Tibial nerve (tissue), 4 donors: Measurements from ENCODE around the gene PELI2. TPM values are rescaled to one million over a fixed set of nuclear protein-coding genes. Genes with fewer than 3 reads are reported as not detected.

Experiments
- DNase-seq, 2 donors: peaks; one replicate each; pipeline ENCODE4 v3.0.0-alpha.2; 2019; ENCODE audit warnings: low spot score in 2 of 2
- H3K27ac ChIP-seq, 4 donors: fragments of 200-600 bp; sonication (generic) in 3 of 4; one replicate each; pipeline ENCODE4 v1.5.1; 2017 to 2019; ENCODE audit warnings: mild to moderate bottlenecking in 1 of 4
- H3K27me3 ChIP-seq, 2 donors: fragments of 200-600 bp; sonication (generic) in 1 of 2; one replicate each; pipeline versions ENCODE4 v1.5.1 to v1.6.0; 2017 to 2019
- H3K36me3 ChIP-seq, 3 donors: fragments of 200-600 bp; sonication (generic); one replicate each; pipeline ENCODE4 v1.5.1; 2018 to 2019
- H3K4me1 ChIP-seq, 4 donors: fragments of 200-600 bp; sonication (generic) in 3 of 4; one replicate each; pipeline ENCODE4 v1.5.1; 2017 to 2019
- H3K4me3 ChIP-seq, 4 donors: fragments of 200-600 bp; sonication (generic) in 3 of 4; one replicate each; pipeline ENCODE4 v1.5.1; 2017 to 2019; ENCODE audit warnings: mild to moderate bottlenecking in 1 of 4, moderate library complexity in 1 of 4
- H3K9me3 ChIP-seq, 4 donors: fragments of 200-600 bp; sonication (generic) in 3 of 4; one replicate each; pipeline ENCODE4 v1.5.1; 2017 to 2019
- CTCF ChIP-seq, 5 experiments: fragments of 200-600 bp in 3 of 5; fragments of 450-650 bp in 2 of 5; sonication (generic) in 3 of 5; IDR thresholded peaks; one replicate each; pipeline ENCODE4 v1.5.1; 2016 to 2019; ENCODE audit warnings: antibody characterized with exemption in 5 of 5, mild to moderate bottlenecking in 3 of 5, moderate library complexity in 2 of 5
- EP300 ChIP-seq, 2 donors: sonication (generic); formaldehyde crosslinking; IDR thresholded peaks; one replicate each; pipeline ENCODE4 v1.6.1; 2017; ENCODE audit warnings: antibody characterized with exemption in 2 of 2, mild to moderate bottlenecking in 1 of 2
- POLR2A ChIP-seq, 2 donors: fragments of 450-650 bp; IDR thresholded peaks; one replicate each; pipeline ENCODE4 v1.6.1; 2017; ENCODE audit warnings: antibody characterized with exemption in 2 of 2, mild to moderate bottlenecking in 2 of 2, moderate library complexity in 2 of 2
- WGBS, 2 donors: methylation state at CpG; one replicate each; pipeline ENCODE4 v1.1.5; 2018; 5-methylcytosine and 5-hydroxymethylcytosine counted together
- total RNA-seq, 4 donors: library from RNA; depleted of rRNA; stranded (reverse); fragments of >200 nt; gene quantifications; one replicate each; pipeline ENCODE4 v1.1.0, GENCODE V29; 2016

The PELI2 gene
- total RNA-seq, 4 donors from 2014 or later, result 20.1 to 42.3 (median 35.1) TPM

GRCh38 chr14:56150645-56151345 is 32.6 kb downstream of the PELI2 start:
- no peaks in the 10 kb centered on the region for H3K27me3 ChIP-seq
- DNase-seq, result no peak
- WGBS, 2 donors, result 75 to 85% methylated on average over 6 of the region's 6 CpGs
- H3K27ac ChIP-seq, result no peak overlapping the region
- H3K9me3 ChIP-seq, result no peaks in the 10 kb centered on the region
- TF ChIP-seq CTCF (IDR thresholded peaks at IDR 0.05) (no peak), POLR2A (IDR thresholded peaks at IDR 0.05) (no peak), EP300 (IDR thresholded peaks at IDR 0.05) (no peak)
- no peaks in the 10 kb centered on the region for H3K36me3 ChIP-seq
- H3K4me1 ChIP-seq, result peaks cover 0 to 32% (median 5%) of the 10 kb centered on the region in 4 donors
- H3K4me3 ChIP-seq, result no peak overlapping the region

DNA sequence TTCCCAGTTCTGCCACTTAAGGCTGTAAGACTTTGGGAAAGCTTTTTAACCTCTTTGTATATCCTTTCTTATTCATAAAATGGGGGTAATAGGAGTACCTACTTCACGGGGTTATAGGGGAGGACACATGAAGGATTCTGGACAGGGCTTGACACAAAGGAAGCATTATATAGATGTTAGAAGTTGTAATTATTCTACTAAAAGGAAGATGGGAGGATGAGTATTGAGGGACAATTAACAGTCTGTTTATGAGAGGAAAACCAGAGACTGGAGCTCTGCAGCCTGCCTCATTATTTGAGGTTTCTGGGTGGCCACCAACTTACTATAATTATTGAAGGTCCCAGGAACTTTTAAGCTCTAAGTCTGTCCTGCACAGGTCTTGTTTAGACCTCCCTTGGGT is 34.0 kb downstream of the PELI2 start:
- Histone ChIP-seq H3K4me1 (peaks cover 0 to 36% (median 5%) of the 10 kb centered on the region in 4 donors), H3K27me3 (no peaks in the 10 kb centered on the region), H3K4me3 (no peak overlapping the region), H3K9me3 (no peaks in the 10 kb centered on the region), H3K27ac (no peak overlapping the region), H3K36me3 (no peaks in the 10 kb centered on the region)
- no peak for DNase-seq
- WGBS, 2 donors, result 55 to 80% methylated on average over 1 of the region's 1 CpG
- TF ChIP-seq CTCF (IDR thresholded peaks at IDR 0.05) (no peak), POLR2A (IDR thresholded peaks at IDR 0.05) (no peak), EP300 (IDR thresholded peaks at IDR 0.05) (no peak)

GRCh38 chr14:56153267-56153666 is 35.1 kb downstream of the PELI2 start:
- TF ChIP-seq EP300 (IDR thresholded peaks at IDR 0.05) (no peak), CTCF (IDR thresholded peaks at IDR 0.05) (no peak), POLR2A (IDR thresholded peaks at IDR 0.05) (no peak)
- no peaks in the 10 kb centered on the region for H3K9me3 ChIP-seq
- no peak overlapping the region for H3K4me3 ChIP-seq
- 86 to 87% methylated on average over 2 of the region's 2 CpGs for whole genome bisulfite sequencing, 2 donors
- DNase-seq, result no peak
- H3K4me1 ChIP-seq, result peaks cover 0 to 30% (median 3%) of the 10 kb centered on the region in 4 donors
- H3K27ac ChIP-seq, result no peak overlapping the region
- H3K36me3 ChIP-seq, result no peaks in the 10 kb centered on the region
- no peaks in the 10 kb centered on the region for H3K27me3 ChIP-seq

GRCh38 chr14:56154321-56154720 is 36.1 kb downstream of the PELI2 start:
- Histone ChIP-seq H3K36me3 (no peaks in the 10 kb centered on the region), H3K27ac (no peak overlapping the region), H3K27me3 (no peaks in the 10 kb centered on the region), H3K4me1 (peaks cover 0 to 20% (median 0%) of the 10 kb centered on the region in 4 donors), H3K4me3 (no peak overlapping the region), H3K9me3 (no peaks in the 10 kb centered on the region)
- no peak for DNase-seq
- no peak for TF ChIP-seq EP300 (IDR thresholded peaks at IDR 0.05)
- no peak for TF ChIP-seq POLR2A (IDR thresholded peaks at IDR 0.05)
- TF ChIP-seq CTCF (IDR thresholded peaks at IDR 0.05), result no peak
- WGBS, 2 donors, result 85 to 86% methylated on average over 5 of the region's 5 CpGs

DNA sequence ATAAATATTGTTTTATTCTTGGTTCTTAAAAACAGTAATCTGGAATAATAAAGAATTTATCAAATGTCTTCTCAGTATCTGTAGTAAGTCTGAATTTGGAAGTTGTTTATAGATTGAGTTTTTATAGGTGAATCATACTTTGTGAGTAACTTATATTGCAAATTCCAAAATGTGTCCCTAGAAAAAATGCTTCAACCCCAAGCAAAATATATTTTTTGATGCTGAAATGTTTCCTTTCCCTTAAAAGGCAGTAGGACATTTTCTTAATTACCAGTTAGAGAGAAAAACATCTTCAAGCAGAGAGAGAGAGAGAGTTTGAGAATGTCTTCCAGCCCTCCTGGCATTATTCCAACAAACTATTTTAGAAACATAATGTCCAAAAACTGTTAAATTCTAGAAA is 37.9 kb downstream of the PELI2 start:
- H3K27me3 ChIP-seq, result no peaks in the 10 kb centered on the region
- no peaks in the 10 kb centered on the region for H3K9me3 ChIP-seq
- peaks cover 0 to 9% (median 0%) of the 10 kb centered on the region in 4 donors for H3K4me1 ChIP-seq
- H3K27ac ChIP-seq, result no peak overlapping the region
- H3K36me3 ChIP-seq, result no peaks in the 10 kb centered on the region
- no peak overlapping the region for H3K4me3 ChIP-seq
- TF ChIP-seq CTCF (IDR thresholded peaks at IDR 0.05) (no peak), EP300 (IDR thresholded peaks at IDR 0.05) (no peak), POLR2A (IDR thresholded peaks at IDR 0.05) (no peak)
- DNase-seq, result no peak
